ENCODE measurements around the gene GEMIN7. TPM values are rescaled to one million over a fixed set of nuclear protein-coding genes. Genes with fewer than 3 reads are reported as not detected.

The GEMIN7 gene
- total RNA-seq, 1 donor, result 16.0 TPM

DNA sequence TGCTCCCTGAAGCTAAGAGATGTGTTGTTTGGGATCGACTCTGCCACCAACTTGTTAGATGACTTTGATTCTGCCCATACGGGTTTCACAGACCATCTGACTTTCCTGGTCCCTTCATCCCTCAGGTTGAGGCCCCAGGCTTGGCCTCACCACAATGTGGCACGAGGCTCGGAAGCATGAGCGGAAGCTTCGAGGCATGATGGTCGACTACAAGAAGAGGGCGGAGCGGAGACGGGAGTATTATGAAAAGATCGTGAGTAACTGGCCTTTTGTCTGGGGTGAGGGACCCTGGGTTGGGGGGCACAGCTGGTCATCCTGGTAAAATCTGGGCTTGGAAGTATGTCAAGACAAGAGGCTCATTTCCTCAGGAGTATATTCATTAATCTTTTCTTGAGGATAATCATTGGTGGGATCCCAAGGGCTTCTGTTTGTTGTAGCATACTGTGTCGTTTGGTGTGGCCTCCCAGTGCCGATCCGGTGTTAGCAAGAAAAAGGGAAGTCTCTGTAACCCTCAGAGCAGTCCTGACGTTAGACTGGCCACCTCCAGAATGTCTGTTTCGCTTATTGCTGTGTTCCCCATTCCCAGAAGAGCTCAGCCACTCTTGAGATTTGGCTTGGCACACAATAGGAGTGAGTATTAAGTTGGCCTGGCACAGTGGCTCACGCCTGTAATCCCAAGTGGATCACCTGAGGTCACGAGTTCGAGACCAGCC is 38.8 kb upstream of the GEMIN7 start:
- no peak for TF ChIP-seq CTCF (IDR thresholded peaks at IDR 0.05; ENCODE audit: insufficient read depth, low read length)
- H3K4me3 ChIP-seq (ENCODE audit: low read depth, low read length), result peak overlapping the region; percentile 91
- no peak for DNase-seq (ENCODE audit: low read depth)

GRCh38 chr19:45041125-45041524 is 37.9 kb upstream of the GEMIN7 start:
- H3K4me3 ChIP-seq (ENCODE audit: low read depth, low read length), result no peak overlapping the region
- DNase-seq (ENCODE audit: low read depth), result no peak
- no peak for TF ChIP-seq CTCF (IDR thresholded peaks at IDR 0.05; ENCODE audit: insufficient read depth, low read length)

DNA sequence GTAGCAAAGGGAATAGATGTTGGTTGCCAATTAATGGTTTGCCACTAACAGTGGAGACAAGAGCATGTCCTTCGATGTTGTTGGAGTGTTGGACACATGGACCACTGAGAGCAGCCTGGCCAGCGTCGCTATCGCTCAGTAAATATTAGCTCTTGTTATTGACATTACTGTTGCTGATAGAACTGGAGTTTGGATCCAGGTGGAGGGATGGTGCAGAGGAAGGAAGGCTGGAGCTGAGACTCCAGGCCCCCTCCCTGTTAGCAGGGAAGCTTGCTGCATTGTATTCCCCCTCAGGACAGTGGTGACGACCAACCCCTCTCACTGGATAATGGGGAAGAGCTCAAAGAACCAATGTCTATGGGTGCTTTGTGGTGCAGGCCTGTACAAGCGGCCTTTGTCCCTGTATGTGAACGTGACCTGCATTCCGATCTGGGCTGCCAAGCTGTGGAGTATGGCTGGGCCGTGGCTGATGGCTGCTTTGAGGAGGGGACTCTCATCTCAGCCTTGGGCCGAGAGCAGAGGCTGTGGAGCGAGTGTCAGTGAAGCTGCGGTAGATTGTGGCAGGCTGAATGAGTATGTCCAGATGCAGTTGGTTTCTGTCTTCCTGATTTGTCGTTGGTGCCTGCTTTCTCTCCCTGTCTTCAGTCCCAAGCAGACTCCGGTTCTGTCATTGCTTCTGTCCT is 33.2 kb upstream of the GEMIN7 start:
- no peak for DNase-seq (ENCODE audit: low read depth)
- TF ChIP-seq CTCF (IDR thresholded peaks at IDR 0.05; ENCODE audit: insufficient read depth, low read length), result no peak
- H3K4me3 ChIP-seq (ENCODE audit: low read depth, low read length), result no peak overlapping the region

DNA sequence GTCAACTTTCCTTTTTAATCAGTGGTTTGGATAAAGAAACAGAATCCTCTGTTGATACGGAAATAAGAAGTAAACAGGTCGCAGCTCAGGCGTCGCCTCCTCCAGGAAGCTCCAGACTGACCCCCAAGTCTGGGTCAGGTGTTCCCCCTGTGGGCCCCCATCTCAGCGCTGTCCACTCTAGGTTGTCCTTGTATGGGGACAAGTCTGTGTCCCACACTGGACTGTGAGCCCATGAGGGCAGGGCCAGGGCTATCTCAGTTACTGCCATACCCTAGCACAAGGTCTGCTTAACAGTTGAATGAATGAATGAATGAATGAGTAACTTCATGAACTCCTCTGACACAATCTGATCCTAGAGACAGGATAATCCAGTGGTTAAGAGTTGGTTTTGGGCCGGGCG is 32.7 kb upstream of the GEMIN7 start:
- DNase-seq (ENCODE audit: low read depth), result no peak
- no peak overlapping the region for H3K4me3 ChIP-seq (ENCODE audit: low read depth, low read length)
- TF ChIP-seq CTCF (IDR thresholded peaks at IDR 0.05; ENCODE audit: insufficient read depth, low read length), result no peak

DNA sequence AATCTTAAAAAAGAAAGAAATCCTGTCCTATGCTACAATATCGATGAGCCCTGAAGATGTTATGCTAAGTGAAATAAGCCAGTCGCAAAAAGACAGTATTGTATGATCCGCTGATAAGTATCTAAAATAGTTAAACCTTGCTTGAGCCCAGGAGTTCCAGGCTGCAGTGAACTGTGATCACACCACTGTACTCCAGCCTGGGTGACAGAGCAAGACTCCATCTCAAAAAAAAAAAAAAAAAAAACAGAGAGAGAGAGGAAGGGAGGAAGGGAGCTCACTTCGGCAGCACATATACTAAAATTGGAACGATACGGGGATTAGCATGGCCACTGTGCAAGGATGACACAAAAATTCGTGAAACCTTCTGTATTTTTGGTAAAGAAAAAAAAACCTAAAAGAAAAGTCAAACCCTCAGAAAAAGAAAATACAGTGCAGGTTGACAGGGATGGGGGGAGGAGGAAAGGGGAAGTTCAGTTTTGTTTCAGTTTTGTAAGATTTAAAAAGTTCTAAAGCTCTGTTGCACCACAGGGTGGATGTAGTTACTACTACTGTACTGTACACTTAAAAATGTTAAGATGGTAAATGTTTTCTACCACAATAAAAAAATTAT is 31.8 kb upstream of the GEMIN7 start:
- DNase-seq (ENCODE audit: low read depth), result no peak
- no peak overlapping the region for H3K4me3 ChIP-seq (ENCODE audit: low read depth, low read length)
- no peak for TF ChIP-seq CTCF (IDR thresholded peaks at IDR 0.05; ENCODE audit: insufficient read depth, low read length)

GRCh38 chr19:45049073-45049736 is 29.9 kb upstream of the GEMIN7 start:
- H3K4me3 ChIP-seq (ENCODE audit: low read depth, low read length), result no peak overlapping the region
- TF ChIP-seq CTCF (IDR thresholded peaks at IDR 0.05; ENCODE audit: insufficient read depth, low read length), result no peak
- DNase-seq (ENCODE audit: low read depth), result no peak
